H1 (cell line): Measurements from ENCODE around the gene KRT24. TPM values are rescaled to one million over a fixed set of nuclear protein-coding genes. Genes with fewer than 3 reads are reported as not detected.

Source experiments
- EGR1 ChIP-seq: IDR thresholded peaks from 2 replicates; pipeline ENCODE4 v1.6.1; 2011; ENCODE audit warnings: low read depth, low read length, borderline replicate concordance
- polyA plus RNA-seq, 7 experiments: library from polyadenylated mRNA; depleted of rRNA in 3 of 7; stranded (reverse) in 5 of 7; unstranded in 2 of 7; fragments of >200 nt in 5 of 7; fragments of 200-250 nt in 2 of 7; gene quantifications; 1 replicate in 5 of 7; 2 replicates in 1 of 7; 4 replicates in 1 of 7; pipeline versions ENCODE4 v1.2.1 to v1.2.3, GENCODE V29; 2011 to 2013; ENCODE audit warnings: missing spikeins in 2 of 7, mixed read lengths in 2 of 7
- total RNA-seq: library from RNA; stranded (reverse); fragmentation: NEBNext Ultra II Directional; extraction: Animal tissue kit (Norgen Biotek cat#: 25700); gene quantifications from 2 replicates; pipeline ENCODE4 v1.2.1, GENCODE V29; 2021

The KRT24 gene
- total and polyA plus RNA-seq, 2 of the 8 experiments (the other 6 are each of a cell fraction or from before 2014, with no cell fraction given), result not detected

- no peak for TF ChIP-seq EGR1
Measured at GRCh38 chr17:40696651-40697072, 6.9 kb downstream of the KRT24 start (continued).
